ENCODE results near the gene TBC1D3D. TPM values are rescaled to one million over a fixed set of nuclear protein-coding genes. Genes with fewer than 3 reads are reported as not detected.
"Not testable (repeated sequence)": the region's sequence is repeated elsewhere in the genome, so short reads cannot be mapped to it uniquely, and the experiment has no call there.

Gene TBC1D3D
- total RNA-seq = not detected

DNA sequence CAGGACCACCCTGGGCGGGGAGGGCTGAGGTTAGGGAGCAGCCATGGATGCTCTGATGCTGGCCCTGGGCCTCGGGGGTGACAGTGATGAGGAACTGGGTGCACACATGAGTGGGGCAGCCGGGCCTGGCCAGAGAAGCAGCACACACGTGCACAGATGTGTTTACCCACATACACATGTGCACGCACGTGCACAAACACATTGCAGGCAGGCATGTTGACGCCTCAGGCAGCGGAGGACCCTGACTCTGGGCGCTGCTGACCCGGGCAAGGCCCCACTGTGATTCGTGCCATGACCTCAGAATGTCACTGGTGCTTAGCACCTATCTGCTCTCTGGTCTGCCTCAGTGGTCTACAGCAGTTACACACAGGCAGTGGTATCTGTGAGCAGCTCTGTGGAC, at the start of gene TBC1D3D:
Gene TBC1D3D, plus strand, starts transcription at position 301 of the 400 bp plus-strand sequence. CDS start 1,585 bp downstream, outside the sequence.
- DNase-seq (ENCODE audit: low spot score); ATAC-seq; intact Hi-C loops (cut with DNase I): not testable (repeated sequence)

DNA sequence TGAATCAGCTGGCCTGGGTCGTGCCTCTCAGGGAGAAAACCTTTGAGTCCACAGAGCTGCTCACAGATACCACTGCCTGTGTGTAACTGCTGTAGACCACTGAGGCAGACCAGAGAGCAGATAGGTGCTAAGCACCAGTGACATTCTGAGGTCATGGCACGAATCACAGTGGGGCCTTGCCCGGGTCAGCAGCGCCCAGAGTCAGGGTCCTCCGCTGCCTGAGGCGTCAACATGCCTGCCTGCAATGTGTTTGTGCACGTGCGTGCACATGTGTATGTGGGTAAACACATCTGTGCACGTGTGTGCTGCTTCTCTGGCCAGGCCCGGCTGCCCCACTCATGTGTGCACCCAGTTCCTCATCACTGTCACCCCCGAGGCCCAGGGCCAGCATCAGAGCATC, 14.8 kb upstream of the TBC1D3D start, which contains the start of gene TBC1D3L:
Gene TBC1D3L, minus strand, starts transcription at position 101 of the 400 bp plus-strand sequence. CDS start 1,540 bp downstream, outside the sequence.
- ATAC-seq; intact Hi-C loops (cut with DNase I); DNase-seq (ENCODE audit: low spot score): not testable (repeated sequence)

Other genes starting within 250 kb of the TBC1D3D start
- not detected for gene TBC1D3K, start 79.6 kb upstream of the TBC1D3D start, total RNA-seq
- 21.6 TPM for gene TBC1D3L, start 14.9 kb upstream of the TBC1D3D start, total RNA-seq
- not detected for gene TBC1D3C, start 64.7 kb downstream of the TBC1D3D start, total RNA-seq
- not detected for gene TBC1D3E, start 124.0 kb downstream of the TBC1D3D start, total RNA-seq
- not detected for gene TBC1D3, start 188.6 kb downstream of the TBC1D3D start, total RNA-seq

Data from sciatic nerve (tissue), 2 donors.